Kidney epithelial cell (primary cell): ENCODE results near the gene LGALS3BP. TPM values are rescaled to one million over a fixed set of nuclear protein-coding genes. Genes with fewer than 3 reads are reported as not detected.
A peak's percentile ranks its signal among the peaks of the same experiment; 100 is the strongest.

Source experiments
- DNase-seq: peaks from one replicate; pipeline ENCODE4 v3.0.0-alpha.2; 2010; ENCODE audit warnings: low read depth
- H3K27me3 ChIP-seq: 2 replicates; pipeline ENCODE4 v1.6.0; 2011; ENCODE audit warnings: low read length; ENCODE audit not compliant: control insufficient read depth, insufficient read depth
- H3K36me3 ChIP-seq: 2 replicates; pipeline ENCODE4 v1.5.1; 2011; ENCODE audit warnings: low read length; ENCODE audit not compliant: control insufficient read depth, insufficient read depth
- H3K4me3 ChIP-seq: 2 replicates; pipeline ENCODE4 v1.5.1; 2011; ENCODE audit warnings: low read depth, mild to moderate bottlenecking, control low read depth, low read length
- CTCF ChIP-seq: IDR thresholded peaks from 2 replicates; pipeline ENCODE4 v1.5.1; 2011; ENCODE audit warnings: mild to moderate bottlenecking, moderate library complexity, low read length, control low read depth, inconsistent platforms; ENCODE audit not compliant: insufficient read depth, poor library complexity, severe bottlenecking
- total RNA-seq: library from RNA; depleted of rRNA; stranded (reverse); fragments of >200 nt; gene quantifications from 2 replicates; pipeline ENCODE4 v1.2.3, GENCODE V29; 2015

The LGALS3BP gene
- total RNA-seq, 1 donor from 2014 or later = 283 TPM

- DNase-seq = no peak
- H3K4me3 ChIP-seq = no peak overlapping the region
- TF ChIP-seq CTCF = no peak
- peaks cover 4% of the 10 kb centered on the region for H3K36me3 ChIP-seq
- no peaks in the 10 kb centered on the region for H3K27me3 ChIP-seq
These were observed 6.5 kb downstream of the LGALS3BP start for GRCh38 chr17:78973196-78973595.

DNA sequence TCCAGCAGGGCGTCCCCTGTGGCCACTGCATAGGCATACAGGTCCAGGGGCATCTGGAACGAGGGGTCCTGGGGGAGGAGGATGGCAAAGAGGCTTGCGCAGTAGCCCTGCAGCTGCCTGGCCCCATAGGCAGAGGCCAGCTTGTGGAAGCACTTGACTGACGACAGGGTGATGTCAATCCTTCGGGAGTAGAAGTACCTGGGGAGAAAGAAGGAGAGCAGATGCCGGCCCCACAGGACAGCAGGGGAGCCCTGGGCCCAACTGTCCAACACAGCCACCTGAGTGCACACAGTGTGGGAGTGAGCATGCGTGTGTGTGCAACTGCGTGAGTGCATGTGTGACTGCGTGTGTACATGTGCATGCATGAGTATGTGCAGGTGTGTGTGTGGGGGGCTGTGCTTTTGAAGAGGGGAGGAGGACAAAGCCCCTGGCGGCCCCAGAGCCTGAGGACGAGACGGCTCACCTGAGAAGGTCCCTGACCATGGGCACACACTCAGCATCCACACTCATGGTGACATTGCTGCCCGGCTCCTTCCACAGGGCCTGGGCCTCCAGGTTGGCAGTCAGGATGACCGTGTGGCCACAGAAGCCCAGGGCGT is 7.1 kb downstream of the LGALS3BP start:
- Histone ChIP-seq H3K4me3 (no peak overlapping the region), H3K36me3 (peaks cover 4% of the 10 kb centered on the region), H3K27me3 (no peaks in the 10 kb centered on the region)
- no peak for DNase-seq
- no peak for TF ChIP-seq CTCF

- Histone ChIP-seq H3K4me3 (no peak overlapping the region), H3K36me3 (peaks cover 3% of the 10 kb centered on the region), H3K27me3 (no peaks in the 10 kb centered on the region)
- no peak for TF ChIP-seq CTCF
- no peak for DNase-seq
These were observed 7.8 kb downstream of the LGALS3BP start for GRCh38 chr17:78971756-78972506.

DNA sequence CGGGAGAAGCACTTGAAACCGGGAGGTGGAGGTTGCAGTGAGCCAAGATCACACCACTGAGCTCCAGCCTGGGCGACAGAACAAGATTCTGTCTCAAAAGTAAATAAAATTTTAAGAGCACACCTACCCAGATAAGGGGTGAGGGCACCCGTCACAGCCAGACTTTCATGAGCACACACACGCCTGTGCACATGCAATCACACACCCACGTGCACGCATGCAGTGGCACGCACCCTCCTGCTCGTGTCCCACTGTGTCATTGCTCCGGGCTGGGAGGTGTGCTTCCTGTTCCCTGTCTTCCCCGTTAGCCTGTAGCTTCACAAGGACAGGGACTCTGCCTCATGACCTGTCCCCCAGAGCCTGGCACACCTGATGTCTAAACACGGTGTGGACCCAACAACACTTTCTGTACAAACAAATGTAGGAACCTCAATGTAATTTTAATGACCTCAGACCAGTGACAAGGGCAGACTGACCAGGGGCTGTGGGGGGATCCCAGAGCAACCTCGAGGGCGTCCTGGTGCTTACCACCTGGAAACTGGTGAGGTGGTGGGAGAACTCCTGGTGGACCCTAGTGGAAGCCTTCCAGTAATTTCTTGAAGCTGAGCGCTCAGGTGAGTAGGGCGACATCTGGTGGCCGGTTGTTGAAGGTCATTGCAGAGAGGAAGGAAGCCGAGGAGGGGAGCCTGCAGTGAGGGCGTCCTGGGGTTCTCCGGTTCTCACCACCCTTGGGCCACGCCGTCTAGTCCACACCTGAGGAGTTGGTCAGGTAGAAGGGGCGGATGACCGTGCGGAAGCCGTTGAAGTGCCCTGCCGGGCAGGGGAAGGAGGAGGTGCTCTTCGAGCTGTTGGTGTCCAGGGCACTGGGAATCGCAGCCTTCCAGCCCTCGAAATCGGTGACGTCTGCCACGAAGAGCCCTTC is 8.6 kb downstream of the LGALS3BP start:
- TF ChIP-seq CTCF = peak; percentile 78
- Histone ChIP-seq H3K36me3 (peaks cover 3% of the 10 kb centered on the region), H3K4me3 (no peak overlapping the region), H3K27me3 (no peaks in the 10 kb centered on the region)
- no peak for DNase-seq

- no peak for TF ChIP-seq CTCF
- Histone ChIP-seq H3K4me3 (no peak overlapping the region), H3K36me3 (peaks cover 3% of the 10 kb centered on the region), H3K27me3 (no peaks in the 10 kb centered on the region)
- DNase-seq = no peak
These were observed 9.9 kb downstream of the LGALS3BP start for GRCh38 chr17:78969865-78970264.
